AG04450 (cell line): ENCODE measurements around the gene PKN1. TPM values are rescaled to one million over a fixed set of nuclear protein-coding genes. Genes with fewer than 3 reads are reported as not detected.
"Not testable (repeated sequence)": the region's sequence is repeated elsewhere in the genome, so short reads cannot be mapped to it uniquely, and the experiment has no call there.

Experiments used
- CTCF ChIA-PET: fragments of 300-600, 350-600 bp; formaldehyde crosslinking; extraction: SDS; loops from one replicate; lab custom pipeline; 2022; ENCODE audit warnings: antibody characterized with exemption, inconsistent platforms; lab: Charles Lee
- POLR2A ChIA-PET: fragments of 350-600 bp; formaldehyde crosslinking; extraction: SDS; loops from one replicate; lab custom pipeline; 2021; ENCODE audit warnings: antibody characterized with exemption, inconsistent platforms; lab: Yijun Ruan, JAX
- DNase-seq: peaks from one replicate; pipeline ENCODE4 v3.0.0-alpha.2; 2011; ENCODE audit warnings: low read depth, low spot score
- H3K27ac ChIP-seq: one replicate; pipeline ENCODE4 v1.5.1; 2012; ENCODE audit warnings: low read depth, low read length, control low read depth
- H3K27me3 ChIP-seq: one replicate; pipeline ENCODE4 v1.6.0; 2012; ENCODE audit warnings: low read length; ENCODE audit not compliant: control insufficient read depth, insufficient read depth
- H3K4me3 ChIP-seq: 2 replicates; pipeline ENCODE4 v1.5.1; 2011; ENCODE audit warnings: mild to moderate bottlenecking, low read depth, low read length, control low read depth
- H3K9me3 ChIP-seq: 2 replicates; pipeline ENCODE4 v1.5.1; 2012; ENCODE audit warnings: low read length; ENCODE audit not compliant: control insufficient read depth, insufficient read depth
- polyA plus RNA-seq: library from polyadenylated mRNA; depleted of rRNA; stranded (reverse); fragments of >200 nt; gene quantifications from 2 replicates; pipeline ENCODE4 v1.2.3, GENCODE V29; 2011
- TF ChIP-seq, protein P1 (sequence below): IDR thresholded peaks from 2 replicates; pipeline ENCODE4 v1.5.1; 2011; ENCODE audit warnings: low read depth, low read length, control low read depth, inconsistent platforms

The PKN1 gene
- polyA plus RNA-seq, 1 experiment = 37.5 TPM

GRCh38 chr19:14391156-14391821 lies 41.8 kb upstream of the PKN1 start:
- TF ChIP-seq, protein P1, sequence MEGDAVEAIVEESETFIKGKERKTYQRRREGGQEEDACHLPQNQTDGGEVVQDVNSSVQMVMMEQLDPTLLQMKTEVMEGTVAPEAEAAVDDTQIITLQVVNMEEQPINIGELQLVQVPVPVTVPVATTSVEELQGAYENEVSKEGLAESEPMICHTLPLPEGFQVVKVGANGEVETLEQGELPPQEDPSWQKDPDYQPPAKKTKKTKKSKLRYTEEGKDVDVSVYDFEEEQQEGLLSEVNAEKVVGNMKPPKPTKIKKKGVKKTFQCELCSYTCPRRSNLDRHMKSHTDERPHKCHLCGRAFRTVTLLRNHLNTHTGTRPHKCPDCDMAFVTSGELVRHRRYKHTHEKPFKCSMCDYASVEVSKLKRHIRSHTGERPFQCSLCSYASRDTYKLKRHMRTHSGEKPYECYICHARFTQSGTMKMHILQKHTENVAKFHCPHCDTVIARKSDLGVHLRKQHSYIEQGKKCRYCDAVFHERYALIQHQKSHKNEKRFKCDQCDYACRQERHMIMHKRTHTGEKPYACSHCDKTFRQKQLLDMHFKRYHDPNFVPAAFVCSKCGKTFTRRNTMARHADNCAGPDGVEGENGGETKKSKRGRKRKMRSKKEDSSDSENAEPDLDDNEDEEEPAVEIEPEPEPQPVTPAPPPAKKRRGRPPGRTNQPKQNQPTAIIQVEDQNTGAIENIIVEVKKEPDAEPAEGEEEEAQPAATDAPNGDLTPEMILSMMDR = no peak
- no peaks in the 10 kb centered on the region for H3K9me3 ChIP-seq
- no peak overlapping the region for H3K27ac ChIP-seq
- no peak for DNase-seq
- no peaks in the 10 kb centered on the region for H3K27me3 ChIP-seq
- ChIA-PET POLR2A (no interaction called here), CTCF (no interaction called here)
- no peak overlapping the region for H3K4me3 ChIP-seq

- no peaks in the 10 kb centered on the region for H3K27me3 ChIP-seq
- H3K4me3 ChIP-seq = no peak overlapping the region
- POLR2A ChIA-PET = no interaction called here
- no peak overlapping the region for H3K27ac ChIP-seq
- TF ChIP-seq, protein P1 = no peak
- no peaks in the 10 kb centered on the region for H3K9me3 ChIP-seq
- CTCF ChIA-PET = no interaction called here
- no peak for DNase-seq
These were observed 39.8 kb upstream of the PKN1 start for GRCh38 chr19:14393329-14393728.

GRCh38 chr19:14394167-14394566 lies 38.9 kb upstream of the PKN1 start:
- H3K4me3 ChIP-seq = no peak overlapping the region
- no peak overlapping the region for H3K27ac ChIP-seq
- TF ChIP-seq, protein P1 = no peak
- H3K27me3 ChIP-seq = no peaks in the 10 kb centered on the region
- DNase-seq = no peak
- POLR2A ChIA-PET = no interaction called here
- H3K9me3 ChIP-seq = no peaks in the 10 kb centered on the region
- CTCF ChIA-PET = no interaction called here

DNA sequence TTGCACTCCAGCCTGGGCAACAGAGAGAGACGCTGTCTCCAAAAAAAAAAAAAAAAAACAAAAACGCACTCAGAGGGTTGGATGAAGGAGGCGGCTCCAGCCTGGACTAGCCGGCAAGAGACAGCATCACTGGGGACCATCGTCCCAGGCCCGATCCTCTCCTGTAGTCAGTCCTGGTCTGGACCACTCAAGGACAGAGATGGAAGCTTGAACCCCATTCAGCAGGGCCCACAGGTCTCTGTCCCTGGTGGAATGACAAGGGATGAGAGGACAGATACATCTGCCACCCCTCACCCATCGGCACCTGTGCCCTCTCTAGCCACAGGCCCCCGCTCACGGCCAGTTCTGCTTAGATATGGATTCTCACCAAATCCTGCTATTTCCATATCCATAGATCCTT lies 37.8 kb upstream of the PKN1 start:
- H3K9me3 ChIP-seq = no peaks in the 10 kb centered on the region
- TF ChIP-seq, protein P1 = no peak
- H3K4me3 ChIP-seq = no peak overlapping the region
- CTCF ChIA-PET = no interaction called here
- DNase-seq = no peak
- H3K27me3 ChIP-seq = no peaks in the 10 kb centered on the region
- no peak overlapping the region for H3K27ac ChIP-seq
- POLR2A ChIA-PET = no interaction called here

GRCh38 chr19:14395710-14396336 lies 37.3 kb upstream of the PKN1 start:
- no peak overlapping the region for H3K27ac ChIP-seq
- CTCF ChIA-PET = no interaction called here
- no peaks in the 10 kb centered on the region for H3K27me3 ChIP-seq
- no peaks in the 10 kb centered on the region for H3K9me3 ChIP-seq
- TF ChIP-seq, protein P1 = no peak
- H3K4me3 ChIP-seq = no peak overlapping the region
- POLR2A ChIA-PET = interaction anchor here (0.6 kb wide), 1 partner anchor 11 kb away, joined by 8 read pairs; no protein-coding TSS in a partner anchor
- DNase-seq = no peak

DNA sequence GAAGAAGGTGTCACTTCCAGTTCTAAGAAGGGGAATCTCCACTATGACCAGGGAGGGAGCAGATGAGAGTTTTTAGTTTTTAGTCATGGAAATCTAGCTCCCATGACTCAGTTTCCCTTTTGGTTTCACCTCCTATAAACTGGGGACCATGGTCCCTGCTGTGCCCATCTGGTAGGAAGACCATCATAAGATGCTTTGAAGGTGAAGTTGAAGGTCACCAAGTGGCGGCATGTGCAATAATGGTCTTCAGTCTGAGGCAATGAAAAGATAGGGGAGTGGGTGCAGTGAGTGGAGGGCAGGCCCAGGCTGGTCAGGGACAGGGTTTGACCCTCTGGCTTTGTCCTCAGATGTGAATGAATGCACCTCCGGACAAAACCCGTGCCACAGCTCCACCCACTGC lies 36.4 kb upstream of the PKN1 start:
- DNase-seq, H3K27ac ChIP-seq, H3K4me3 ChIP-seq, H3K9me3 ChIP-seq, POLR2A ChIA-PET, H3K27me3 ChIP-seq: not testable (repeated sequence)
- CTCF ChIA-PET = interaction anchor here (0.7 kb wide), 1 partner anchor 90 kb away, joined by 3 read pairs; no protein-coding TSS in a partner anchor

DNA sequence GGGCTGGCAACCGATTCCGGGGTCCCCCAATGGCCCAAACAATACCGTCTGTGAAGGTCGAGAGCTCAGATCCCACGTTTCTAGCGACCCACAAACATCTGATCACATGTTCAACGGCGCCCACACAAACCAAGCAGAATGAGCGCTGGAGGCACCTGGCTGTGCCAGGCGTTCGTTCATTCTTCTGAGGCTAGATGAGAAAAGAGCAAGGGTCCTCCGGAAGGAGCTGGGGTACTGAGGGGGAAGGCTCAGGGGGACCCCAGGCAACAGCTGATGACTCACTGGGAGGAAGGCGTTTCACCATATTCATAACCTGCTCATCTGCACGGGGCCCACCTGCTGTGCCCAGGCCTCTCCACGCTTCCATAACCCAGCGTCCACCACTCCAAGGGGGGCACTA lies 35.9 kb upstream of the PKN1 start:
- H3K4me3 ChIP-seq, H3K9me3 ChIP-seq, H3K27me3 ChIP-seq, POLR2A ChIA-PET, H3K27ac ChIP-seq, DNase-seq: not testable (repeated sequence)
- CTCF ChIA-PET = interaction anchor here (0.7 kb wide), 1 partner anchor 89 kb away, joined by 3 read pairs; no protein-coding TSS in a partner anchor
